Cortex of kidney (tissue), 1 donor: ENCODE measurements around the gene IRF2BP1.

Source experiments
- DNase-seq: peaks from one replicate; lab custom pipeline; 2025; lab: John Stamatoyannopoulos, UW

IRF2BP1 gene

GRCh38 chr19:45860359-45861259, 25.3 kb downstream of the IRF2BP1 start:
- no peak for DNase-seq

GRCh38 chr19:45854167-45854778, 31.7 kb downstream of the IRF2BP1 start:
- DNase-seq: no peak

- DNase-seq: no peak
Measured at GRCh38 chr19:45852983-45853382, 33.0 kb downstream of the IRF2BP1 start.

- no peak for DNase-seq
Measured at GRCh38 chr19:45852145-45852750, 33.7 kb downstream of the IRF2BP1 start.

GRCh38 chr19:45848922-45849321, 37.0 kb downstream of the IRF2BP1 start:
- no peak for DNase-seq

- no peak for DNase-seq
Measured at GRCh38 chr19:45847663-45848062, 38.3 kb downstream of the IRF2BP1 start.

GRCh38 chr19:45842198-45842597, 43.7 kb downstream of the IRF2BP1 start:
- no peak for DNase-seq

GRCh38 chr19:45834970-45835369, 51.0 kb downstream of the IRF2BP1 start:
- no peak for DNase-seq
